Colonic mucosa (tissue), 4 donors: ENCODE data around the gene TDRD6. TPM values are rescaled to one million over a fixed set of nuclear protein-coding genes. Genes with fewer than 3 reads are reported as not detected.
A peak's percentile ranks its signal among the peaks of the same experiment; 100 is the strongest.

Source experiments
- DNase-seq: peaks from one replicate; pipeline ENCODE4 v3.0.0-alpha.2; 2020
- H3K27ac ChIP-seq: fragments of 200-600 bp; one replicate; pipeline ENCODE4 v1.8.0; 2021
- H3K27me3 ChIP-seq: fragments of 200-600 bp; one replicate; pipeline ENCODE4 v1.8.0; 2021
- H3K36me3 ChIP-seq: fragments of 200-600 bp; one replicate; pipeline ENCODE4 v1.8.0; 2021
- H3K4me1 ChIP-seq: fragments of 200-600 bp; one replicate; pipeline ENCODE4 v1.8.0; 2021; ENCODE audit warnings: mild to moderate bottlenecking
- H3K4me3 ChIP-seq: fragments of 200-600 bp; one replicate; pipeline ENCODE4 v1.8.0; 2021
- H3K9ac ChIP-seq, 2 donors: one replicate each; pipeline ENCODE4 v1.7.0; 2013; ENCODE audit warnings: control low read depth in 2 of 2, low read depth in 2 of 2, low read length in 2 of 2
- H3K9me3 ChIP-seq: fragments of 200-600 bp; one replicate; pipeline ENCODE4 v1.8.0; 2021
- intact Hi-C: fragments of 100-400 bp; cut with DNase I; formaldehyde crosslinking; loops from one replicate; pipeline ENCODE4 v1.14.1; 2022
- total RNA-seq, 2 donors: library from RNA; stranded (reverse); fragmentation: NEBNext Ultra II Directional in 1 of 2; extraction: Animal tissue kit (Norgen Biotek cat#: 25700) in 1 of 2; gene quantifications; one replicate each; pipeline ENCODE4 v1.2.1, GENCODE V29; 2021
- TF ChIP-seq, protein P1 (sequence below): fragments of 200-600 bp; IDR thresholded peaks from one replicate; pipeline ENCODE4 v1.8.0; 2022; ENCODE audit warnings: antibody characterized with exemption, mild to moderate bottlenecking
- donor health status: healthy.
- donor health status: DM: no; HTN: no; CAD: no.
- donor health status: DM: no; HTN: no; CAD: no.

The TDRD6 gene
- total RNA-seq, 2 donors from 2014 or later, result 0.08 to 0.40 TPM

DNA sequence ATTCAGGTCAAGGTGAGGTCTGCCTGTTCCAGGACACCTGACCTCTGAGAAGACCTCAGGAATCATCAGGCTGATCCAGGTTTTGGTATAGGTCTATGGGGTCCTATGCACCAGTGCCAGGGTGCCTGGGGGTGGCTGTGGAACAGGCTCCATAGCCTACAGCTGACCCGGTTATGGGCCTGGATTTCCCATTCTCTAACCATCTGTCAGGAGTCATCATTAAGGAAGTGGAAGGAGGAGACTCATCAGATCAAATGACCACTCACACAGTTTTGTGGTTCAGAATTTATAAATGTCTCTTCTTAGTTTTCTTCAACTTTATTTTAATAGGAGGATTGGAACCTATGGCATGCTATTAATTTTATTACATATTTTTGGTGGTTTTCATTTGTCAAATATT lies 32.7 kb downstream of the TDRD6 start:
- Histone ChIP-seq H3K4me3 (no peak overlapping the region), H3K27me3 (no peaks in the 10 kb centered on the region), H3K27ac (no peak overlapping the region), H3K36me3 (no peaks in the 10 kb centered on the region), H3K4me1 (no peaks in the 10 kb centered on the region), H3K9ac (no peak overlapping the region), H3K9me3 (no peaks in the 10 kb centered on the region)
- no peak for DNase-seq
- TF ChIP-seq, protein P1, sequence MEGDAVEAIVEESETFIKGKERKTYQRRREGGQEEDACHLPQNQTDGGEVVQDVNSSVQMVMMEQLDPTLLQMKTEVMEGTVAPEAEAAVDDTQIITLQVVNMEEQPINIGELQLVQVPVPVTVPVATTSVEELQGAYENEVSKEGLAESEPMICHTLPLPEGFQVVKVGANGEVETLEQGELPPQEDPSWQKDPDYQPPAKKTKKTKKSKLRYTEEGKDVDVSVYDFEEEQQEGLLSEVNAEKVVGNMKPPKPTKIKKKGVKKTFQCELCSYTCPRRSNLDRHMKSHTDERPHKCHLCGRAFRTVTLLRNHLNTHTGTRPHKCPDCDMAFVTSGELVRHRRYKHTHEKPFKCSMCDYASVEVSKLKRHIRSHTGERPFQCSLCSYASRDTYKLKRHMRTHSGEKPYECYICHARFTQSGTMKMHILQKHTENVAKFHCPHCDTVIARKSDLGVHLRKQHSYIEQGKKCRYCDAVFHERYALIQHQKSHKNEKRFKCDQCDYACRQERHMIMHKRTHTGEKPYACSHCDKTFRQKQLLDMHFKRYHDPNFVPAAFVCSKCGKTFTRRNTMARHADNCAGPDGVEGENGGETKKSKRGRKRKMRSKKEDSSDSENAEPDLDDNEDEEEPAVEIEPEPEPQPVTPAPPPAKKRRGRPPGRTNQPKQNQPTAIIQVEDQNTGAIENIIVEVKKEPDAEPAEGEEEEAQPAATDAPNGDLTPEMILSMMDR, result no peak
- intact Hi-C loops, result no loop called here

DNA sequence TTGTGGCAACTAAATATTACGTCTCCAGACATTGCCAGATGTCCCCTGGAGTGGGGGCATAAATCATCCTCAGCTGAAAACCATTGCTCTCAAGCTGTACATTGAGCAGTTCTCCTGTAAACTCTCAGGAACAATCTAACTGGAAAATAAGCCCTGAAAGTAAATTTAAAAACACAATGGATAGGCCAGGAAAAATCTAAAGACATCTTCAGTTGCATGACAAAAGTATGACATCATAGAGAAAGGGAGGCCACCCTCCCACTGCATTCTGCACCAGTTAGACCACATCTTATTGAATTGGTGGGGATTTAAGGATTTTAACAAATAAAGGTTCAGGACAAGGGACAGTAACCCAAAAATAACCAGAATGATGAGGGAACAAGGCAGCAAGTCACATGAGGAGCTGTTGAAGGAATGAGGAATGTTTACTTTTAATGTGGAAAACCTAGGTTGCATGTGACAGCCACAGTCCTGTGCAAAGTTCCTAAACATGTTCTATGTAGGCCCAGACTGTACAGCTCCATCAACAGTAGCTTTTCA lies 42.2 kb downstream of the TDRD6 start:
- no peak overlapping the region for H3K27ac ChIP-seq
- TF ChIP-seq, protein P1, result no peak
- no peaks in the 10 kb centered on the region for H3K27me3 ChIP-seq

DNA sequence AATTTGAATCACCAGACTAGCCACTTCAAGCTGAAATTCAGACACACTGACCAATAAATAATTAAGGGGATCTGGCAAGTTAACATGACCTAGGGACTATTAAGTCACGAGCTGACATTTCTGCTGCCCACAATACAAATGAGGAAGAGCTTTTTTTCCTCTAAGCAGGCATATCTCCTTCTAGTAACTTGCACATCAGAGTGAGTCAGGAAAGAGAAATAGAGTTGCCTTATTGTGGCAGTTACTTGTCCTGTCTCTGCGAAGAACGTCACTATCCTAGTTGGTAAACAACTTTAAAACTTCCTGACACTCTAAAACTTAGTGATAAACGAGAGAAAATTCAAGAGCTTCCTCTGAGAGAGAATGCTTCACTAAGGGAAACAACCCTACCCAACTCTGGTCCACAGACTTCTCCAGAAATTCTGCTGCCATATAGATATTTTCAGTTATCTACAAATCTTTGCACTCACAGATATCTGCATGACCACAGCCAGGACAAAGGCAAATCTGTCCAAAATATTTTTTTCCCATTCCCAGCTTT lies 43.3 kb downstream of the TDRD6 start:
- intact Hi-C loops, result no loop called here
- H3K4me1 ChIP-seq, result no peaks in the 10 kb centered on the region
- no peak for DNase-seq

More for the DNA sequence above, 42.2 kb downstream of the TDRD6 start:
- no peak for DNase-seq
- Histone ChIP-seq H3K36me3 (no peaks in the 10 kb centered on the region), H3K4me3 (no peak overlapping the region), H3K4me1 (no peaks in the 10 kb centered on the region), H3K9ac (no peak overlapping the region), H3K9me3 (no peaks in the 10 kb centered on the region)
- intact Hi-C loops, result no loop called here

DNA sequence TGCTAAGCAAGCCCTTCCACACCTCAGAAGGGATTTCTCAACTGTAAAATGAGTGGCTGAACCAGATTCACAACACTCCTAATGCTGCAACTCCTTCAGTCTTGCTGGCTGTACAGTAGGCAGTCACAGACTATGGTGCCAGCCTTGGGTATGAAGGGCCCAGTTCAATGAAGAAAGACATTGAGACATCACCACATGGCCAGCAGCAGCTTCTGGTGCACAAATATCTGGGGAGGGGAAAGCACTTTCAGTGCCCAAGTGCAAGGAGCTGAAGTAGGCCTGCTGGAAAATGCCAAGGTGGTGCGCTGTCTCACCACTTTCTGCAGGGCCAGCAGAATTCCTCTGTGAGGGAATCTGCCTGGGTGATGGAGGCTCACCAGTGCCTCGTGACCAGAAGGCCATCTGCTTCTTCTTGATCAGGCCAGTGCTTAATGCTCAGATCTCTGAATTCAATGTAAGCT lies 45.7 kb downstream of the TDRD6 start:
- no peaks in the 10 kb centered on the region for H3K4me1 ChIP-seq
- no peaks in the 10 kb centered on the region for H3K36me3 ChIP-seq
- H3K4me3 ChIP-seq, result no peak overlapping the region
- H3K27ac ChIP-seq, result no peak overlapping the region
- H3K9ac ChIP-seq, result no peak overlapping the region
- H3K9me3 ChIP-seq, result no peaks in the 10 kb centered on the region
- DNase-seq, result no peak
- intact Hi-C loops, result no loop called here
- TF ChIP-seq, protein P1, result no peak
- no peaks in the 10 kb centered on the region for H3K27me3 ChIP-seq

More for the DNA sequence above, 43.3 kb downstream of the TDRD6 start:
- H3K27me3 ChIP-seq, result no peaks in the 10 kb centered on the region
- no peaks in the 10 kb centered on the region for H3K9me3 ChIP-seq
- H3K4me3 ChIP-seq, result no peak overlapping the region
- no peak overlapping the region for H3K9ac ChIP-seq
- TF ChIP-seq, protein P1, result no peak
- H3K36me3 ChIP-seq, result no peaks in the 10 kb centered on the region
- no peak overlapping the region for H3K27ac ChIP-seq

DNA sequence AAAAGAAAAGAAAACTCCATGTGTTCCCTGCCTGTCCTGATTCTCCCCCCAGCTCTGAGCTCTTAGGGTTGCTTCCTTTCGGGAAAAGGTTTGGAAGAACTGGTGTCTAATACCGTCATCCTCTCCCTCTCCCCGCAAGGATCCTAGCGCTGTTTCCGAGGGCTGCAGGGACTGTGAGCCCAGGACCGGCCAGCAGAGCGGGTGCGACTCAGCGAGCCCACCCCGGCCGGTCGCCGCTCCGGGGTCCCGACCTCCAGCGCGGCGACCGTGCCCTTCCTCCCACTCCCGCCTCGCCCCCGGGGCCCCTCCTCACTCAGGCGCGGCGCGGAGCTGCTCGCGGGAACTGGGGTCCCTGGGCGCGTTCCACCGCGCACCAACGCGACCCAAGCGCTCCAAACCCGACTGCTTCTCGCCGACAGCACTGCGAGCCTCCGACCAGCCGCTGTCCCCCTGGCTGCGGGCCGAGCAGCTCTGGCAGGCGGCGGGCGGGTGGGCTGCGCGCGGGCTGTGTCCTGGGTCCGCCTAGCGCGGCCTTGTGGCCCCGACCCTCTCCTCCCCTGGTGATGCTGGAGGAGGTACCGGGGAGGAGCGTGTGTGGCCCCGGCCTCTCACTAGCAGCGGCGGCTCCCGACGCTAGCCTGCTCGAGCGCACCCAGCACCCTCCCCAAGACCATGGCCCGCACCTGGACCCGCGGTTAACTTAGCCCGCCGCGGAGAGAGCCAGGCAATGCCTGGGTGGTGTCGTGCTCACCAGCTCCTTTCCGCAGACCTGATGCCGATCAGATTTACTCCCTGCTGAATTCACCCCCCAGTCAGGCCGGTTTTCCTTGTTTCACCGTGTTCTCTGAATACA lies 47.4 kb downstream of the TDRD6 start, which contains the start of gene PLA2G7:
PLA2G7 (minus strand) TSS at position 509 of the 853 bp plus-strand sequence. CDS start 12,484 bp downstream, outside the sequence.
- Histone ChIP-seq H3K27me3 (no peaks in the 10 kb centered on the region), H3K9me3 (no peaks in the 10 kb centered on the region), H3K36me3 (no peaks in the 10 kb centered on the region), H3K27ac (no peak within 1 kb of the TSS), H3K9ac (peak within 1 kb of the TSS; percentile 23 to 52), H3K4me1 (no peaks in the 10 kb centered on the region), H3K4me3 (peak within 1 kb of the TSS; percentile 58)
- TF ChIP-seq, protein P1, result no peak
- intact Hi-C loops, result no loop called here
- DNase-seq, result no peak
